Activated CD4-positive, alpha-beta T cell treated with anti-CD3 and anti-CD28 coated beads for 48 hours (primary cell): ENCODE measurements around the gene GLDC.
"Not testable (repeated sequence)": the region's sequence is repeated elsewhere in the genome, so short reads cannot be mapped to it uniquely, and the experiment has no call there.

Experiments used
- DNase-seq: peaks from one replicate; pipeline ENCODE4 v3.0.0-alpha.2; 2020

Gene GLDC

DNA sequence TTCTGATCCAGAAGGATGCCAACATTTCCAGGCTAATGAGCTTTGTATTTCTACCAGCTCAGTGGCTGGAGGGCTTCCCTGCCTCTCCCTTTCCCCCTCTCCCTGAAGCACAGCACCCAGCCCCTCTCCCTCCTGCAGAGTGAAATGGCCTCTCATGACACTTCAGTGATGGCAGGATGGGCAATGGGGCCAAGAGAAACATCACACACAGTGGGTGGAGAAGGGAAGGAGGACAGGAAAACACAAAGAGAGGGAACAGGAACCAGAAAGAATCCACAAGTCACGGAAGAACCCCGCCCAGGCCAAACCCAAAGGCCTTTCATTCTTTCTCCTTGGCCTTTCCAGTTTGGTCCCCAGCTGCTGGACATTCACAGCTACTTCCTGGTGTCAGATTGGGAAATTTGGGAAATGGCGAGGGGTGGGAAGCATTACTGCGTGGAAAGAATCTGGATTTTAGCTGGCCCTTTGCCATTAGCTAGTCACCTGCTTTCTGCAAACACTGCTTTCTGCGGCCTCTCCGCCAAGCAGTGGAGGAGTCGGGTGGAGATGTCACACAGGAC is 82.6 kb downstream of the GLDC start:
- no peak for DNase-seq

DNA sequence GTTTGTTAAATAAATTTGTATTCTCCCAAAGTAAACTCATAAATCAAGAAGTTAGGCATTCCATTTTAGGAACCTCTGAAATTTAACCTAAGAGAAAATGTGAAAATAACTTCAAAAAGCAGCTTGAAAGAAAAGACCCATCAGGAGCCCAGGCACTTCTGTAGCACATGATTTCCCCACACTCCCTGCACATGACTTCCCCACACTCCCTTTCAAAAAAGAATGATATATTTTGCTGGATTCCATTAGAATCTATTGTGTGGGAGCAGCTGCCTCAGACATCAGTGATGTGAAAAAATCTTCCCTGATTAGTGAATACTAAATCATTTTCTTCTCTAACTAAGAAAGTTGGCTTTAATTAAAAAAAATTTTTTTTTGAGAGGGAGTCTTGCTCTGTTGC is 83.3 kb downstream of the GLDC start:
- DNase-seq, result no peak

DNA sequence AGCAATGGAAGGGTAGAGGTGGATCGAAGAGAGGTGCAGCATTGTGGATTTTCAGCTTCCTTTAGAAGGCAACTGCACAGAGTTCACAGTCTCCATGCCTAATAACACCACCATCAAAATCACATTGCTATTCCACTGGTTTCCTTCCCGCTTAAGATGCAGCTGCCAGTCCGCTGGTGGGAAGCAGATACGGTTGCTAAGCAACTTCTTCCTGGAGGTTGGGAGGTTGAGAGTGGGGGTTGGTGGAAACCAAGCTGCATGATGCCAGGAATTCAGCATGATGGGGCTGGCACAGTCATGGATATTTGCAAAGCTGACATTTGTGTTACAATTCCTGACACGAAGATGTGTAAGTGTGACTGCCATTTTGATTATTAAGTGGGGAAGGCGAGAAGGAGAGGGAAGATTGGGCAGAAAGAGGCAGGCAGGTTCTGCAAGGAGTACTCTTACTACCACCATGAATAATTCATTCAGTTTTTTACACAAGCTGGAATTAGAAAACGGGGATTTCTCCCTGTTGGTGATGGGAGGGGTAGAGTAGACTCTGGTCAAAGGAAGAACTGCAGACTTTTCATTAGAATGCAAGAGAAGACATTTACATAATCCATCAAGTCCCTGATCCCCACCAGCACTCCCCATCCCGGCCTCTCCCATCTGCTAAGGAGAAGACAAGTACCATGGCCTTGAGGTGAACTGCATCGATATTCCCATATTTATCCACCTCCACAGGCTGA is 87.5 kb downstream of the GLDC start:
- DNase-seq, result no peak

DNA sequence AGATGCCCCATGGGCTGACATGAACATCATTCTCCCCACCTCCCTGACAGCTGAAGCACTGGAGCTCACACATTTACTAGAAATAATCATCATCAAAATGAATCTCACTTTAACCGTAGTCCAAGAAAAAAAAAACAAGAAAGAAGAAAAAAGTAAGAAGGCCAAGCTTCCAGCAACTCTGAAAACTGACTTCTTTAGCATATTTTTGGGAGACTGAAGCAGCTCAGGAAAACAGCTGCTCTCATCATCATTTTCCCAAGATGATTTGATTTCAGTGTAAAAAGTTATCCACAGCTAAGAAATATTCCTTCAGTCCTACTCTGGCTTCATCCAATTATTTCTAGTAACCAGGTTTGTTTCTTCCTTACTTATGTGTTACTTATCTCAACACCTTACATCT is 91.7 kb downstream of the GLDC start:
- DNase-seq, result no peak

DNA sequence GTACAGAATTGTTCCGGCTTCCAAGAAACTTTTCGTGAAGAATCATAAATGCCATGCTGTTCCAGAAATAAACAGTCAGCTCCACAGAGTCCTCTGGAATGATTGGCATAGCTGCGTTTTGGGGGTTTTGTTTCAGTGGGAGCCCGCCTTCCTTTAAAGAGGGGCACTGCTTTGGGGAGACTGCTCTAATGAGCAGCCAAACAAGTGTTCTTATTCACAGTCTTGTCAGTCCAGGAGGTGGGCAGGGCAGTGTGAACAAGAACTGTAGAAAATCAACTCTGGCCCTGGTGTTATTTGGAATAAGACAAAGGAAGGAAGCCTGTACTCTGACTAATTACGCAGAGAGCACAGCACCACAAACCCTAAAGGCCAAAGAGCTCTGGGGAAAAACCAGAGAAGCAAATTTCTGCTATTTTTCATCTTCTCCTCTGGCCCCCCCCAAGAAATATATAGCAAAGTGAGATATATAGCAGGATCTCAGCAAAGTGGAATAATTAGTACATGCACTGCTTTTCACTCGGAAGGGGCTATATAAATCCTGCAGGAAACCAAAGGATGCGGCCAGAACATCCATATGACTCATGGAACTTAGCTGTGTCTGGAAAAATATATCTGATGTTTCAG is 92.9 kb downstream of the GLDC start:
- no peak for DNase-seq

DNA sequence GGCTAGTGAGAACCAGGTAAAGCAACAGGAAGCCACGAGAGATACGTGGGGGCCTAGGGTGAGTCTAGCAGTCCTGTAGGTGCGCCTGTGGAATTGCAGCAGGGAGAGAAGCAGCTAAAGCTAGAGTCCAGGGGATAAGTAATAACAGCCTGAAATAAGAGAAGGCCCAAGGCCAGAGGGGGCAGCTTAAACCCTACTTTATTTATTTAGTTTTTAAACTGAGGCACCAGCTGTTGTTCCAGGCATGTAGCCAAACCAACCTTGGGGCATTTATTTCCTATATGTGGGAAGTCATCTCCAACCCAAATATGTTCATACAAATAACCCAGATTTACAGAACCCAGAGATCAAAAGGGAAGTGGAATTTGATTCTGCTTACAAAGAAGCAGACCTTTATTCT is 93.5 kb downstream of the GLDC start:
- no peak for DNase-seq

DNA sequence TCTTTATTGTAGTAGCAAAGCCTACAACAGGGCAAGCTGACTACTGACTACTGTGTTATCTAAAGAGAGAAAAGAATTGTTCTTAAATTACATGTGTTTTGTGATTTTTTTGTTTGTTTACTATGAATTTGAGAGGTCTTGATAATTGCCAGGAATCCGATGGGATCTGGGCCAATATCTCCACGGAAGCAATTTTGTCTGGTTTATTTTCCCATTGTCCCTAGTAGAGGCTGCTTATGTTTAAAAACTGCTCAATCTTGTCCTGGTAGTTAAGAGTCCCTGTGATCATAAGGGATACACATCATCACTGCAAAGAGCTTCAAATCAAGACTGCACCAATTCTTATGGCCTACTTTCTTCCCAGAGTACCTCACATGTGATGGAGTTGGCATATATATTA is 94.4 kb downstream of the GLDC start:
- DNase-seq, result no peak

DNA sequence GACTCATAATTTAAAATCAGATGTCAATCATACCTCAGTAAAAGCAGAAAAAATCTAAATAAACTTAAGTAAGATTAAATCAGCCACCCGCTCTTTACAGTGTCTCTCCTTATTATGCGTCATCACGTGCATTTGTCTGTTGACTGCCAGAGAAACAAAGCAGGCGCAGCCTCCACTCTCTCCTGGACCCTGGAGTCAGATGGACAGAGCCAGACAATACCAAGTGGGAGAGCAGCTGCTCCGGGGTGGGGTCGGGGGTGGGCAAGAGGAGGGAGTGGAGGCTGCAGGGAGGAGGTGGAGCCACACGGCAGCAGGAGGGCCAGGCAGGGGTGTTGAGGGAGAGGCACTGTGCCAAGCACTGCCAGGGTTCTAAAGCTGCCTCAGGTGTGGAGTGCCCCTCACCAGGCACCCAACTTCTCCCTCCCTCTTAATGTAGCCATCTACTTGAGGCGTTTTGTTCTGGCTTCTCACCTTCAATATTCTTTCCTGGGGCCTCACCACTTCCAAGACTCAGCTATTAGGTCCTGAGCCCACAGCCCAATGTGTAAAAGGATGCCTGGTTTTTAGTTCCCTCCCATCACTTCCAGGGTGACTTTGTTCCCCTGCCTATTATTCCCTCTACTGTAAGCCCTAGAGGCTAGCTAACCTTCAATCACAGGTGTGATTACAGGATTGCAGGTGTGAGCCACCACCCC is 96.3 kb downstream of the GLDC start:
- DNase-seq, result no peak

DNA sequence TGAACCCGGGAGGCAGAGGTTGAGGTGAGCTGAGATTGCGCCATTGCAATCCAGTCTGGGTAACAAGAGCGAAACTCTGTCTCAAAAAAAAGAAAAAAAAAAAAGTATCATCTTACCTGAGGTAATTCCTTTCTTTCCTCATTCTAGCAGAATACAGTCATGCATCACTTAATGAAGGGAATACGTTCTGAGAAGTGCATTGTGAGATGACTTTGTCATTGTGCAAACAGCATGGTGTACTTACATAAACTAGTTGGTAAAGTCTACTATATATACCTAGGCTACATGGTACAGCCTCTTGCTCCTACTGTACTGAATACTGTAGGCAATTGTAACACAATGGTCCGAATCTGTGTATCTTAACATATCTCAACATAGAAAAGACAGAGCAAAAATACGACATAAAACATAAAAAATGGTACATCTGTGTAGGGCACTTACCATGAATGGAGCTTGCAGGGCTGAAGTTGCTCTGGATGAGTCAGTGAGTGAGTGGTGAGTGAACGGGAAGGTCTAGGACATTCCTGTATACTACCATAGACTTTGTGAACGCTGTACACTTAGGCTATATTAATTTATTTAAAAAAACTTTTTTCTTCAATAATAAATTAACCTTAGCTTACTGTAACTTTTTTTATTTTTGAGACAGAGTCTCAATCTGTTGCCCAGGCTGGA is 100.4 kb downstream of the GLDC start:
- DNase-seq, result no peak

DNA sequence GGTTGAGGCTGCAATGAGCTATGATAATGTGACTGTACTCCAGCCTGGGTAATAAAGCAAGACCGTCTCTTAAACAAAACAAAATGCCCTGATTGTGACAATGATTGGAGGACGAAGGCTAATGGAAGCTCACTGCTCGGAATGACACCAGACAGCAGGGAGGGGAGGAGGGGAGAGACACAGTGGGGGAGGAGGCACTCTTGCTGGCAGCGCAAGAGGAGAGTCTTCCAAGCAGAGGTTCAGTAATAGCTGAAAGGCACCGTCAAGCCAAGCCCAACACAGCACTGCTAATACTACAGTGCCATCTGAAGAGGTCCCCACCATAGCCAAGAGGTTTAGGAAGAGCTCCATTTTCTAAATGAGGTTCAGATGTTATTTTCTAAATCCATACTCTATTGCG is 102.3 kb downstream of the GLDC start:
- no peak for DNase-seq

DNA sequence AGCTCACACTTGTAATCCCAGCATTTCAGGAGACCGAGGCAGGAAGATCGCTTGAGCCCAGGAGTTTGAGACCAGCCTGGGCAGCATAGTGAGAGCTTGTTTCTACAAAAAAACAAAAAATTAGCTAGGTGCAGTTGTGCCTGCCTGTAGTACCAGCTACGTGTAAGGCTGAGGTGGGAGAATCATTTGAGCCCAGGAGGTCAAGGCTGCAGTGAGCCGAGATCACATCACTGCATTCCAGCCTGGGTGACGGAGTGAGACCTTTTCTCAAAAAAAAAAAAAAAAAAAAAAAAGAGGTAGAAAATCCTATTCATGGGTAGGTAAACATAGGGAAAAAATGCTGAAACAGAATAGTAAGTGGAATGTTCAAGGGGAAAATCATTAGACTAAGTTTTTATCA is 102.9 kb downstream of the GLDC start:
- DNase-seq, result not testable (repeated sequence)

DNA sequence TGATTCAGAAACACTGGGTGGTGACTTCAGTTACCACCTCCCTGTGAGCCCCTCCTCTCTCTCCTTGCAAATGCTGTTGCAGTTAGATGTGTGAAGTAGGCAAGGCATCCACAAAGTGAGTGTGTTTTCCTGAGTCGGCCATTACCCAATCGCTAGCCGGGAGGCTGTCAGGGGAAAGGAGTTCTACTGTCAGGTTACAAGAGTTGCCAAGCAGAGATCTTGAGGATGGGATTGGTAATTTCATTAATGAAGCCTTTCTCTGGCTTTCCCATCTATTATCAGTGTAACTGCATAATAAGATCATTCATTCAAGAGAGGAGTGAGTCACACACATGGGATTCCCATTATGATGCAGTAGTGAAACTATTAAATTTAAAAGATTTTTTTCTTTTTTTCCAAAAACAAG is 106.9 kb downstream of the GLDC start:
- no peak for DNase-seq

DNA sequence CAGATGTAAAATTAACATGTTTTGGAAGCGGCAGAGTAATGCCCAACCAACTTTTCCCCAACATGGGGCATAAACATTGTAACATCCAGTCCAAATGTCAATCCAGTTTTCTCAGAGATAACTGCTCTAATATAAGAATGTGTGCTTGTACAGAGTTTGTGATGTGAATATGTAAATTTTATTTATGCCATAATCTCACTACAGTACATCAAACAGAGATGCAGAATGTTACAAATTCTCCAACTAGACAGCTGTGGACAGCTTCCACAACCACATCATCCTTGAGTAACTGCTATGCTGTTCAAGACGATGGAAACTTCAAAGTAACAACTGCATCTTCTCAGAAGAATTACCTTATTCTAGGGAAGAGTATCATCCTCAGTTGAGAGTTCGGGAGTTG is 109.9 kb downstream of the GLDC start:
- DNase-seq, result no peak

DNA sequence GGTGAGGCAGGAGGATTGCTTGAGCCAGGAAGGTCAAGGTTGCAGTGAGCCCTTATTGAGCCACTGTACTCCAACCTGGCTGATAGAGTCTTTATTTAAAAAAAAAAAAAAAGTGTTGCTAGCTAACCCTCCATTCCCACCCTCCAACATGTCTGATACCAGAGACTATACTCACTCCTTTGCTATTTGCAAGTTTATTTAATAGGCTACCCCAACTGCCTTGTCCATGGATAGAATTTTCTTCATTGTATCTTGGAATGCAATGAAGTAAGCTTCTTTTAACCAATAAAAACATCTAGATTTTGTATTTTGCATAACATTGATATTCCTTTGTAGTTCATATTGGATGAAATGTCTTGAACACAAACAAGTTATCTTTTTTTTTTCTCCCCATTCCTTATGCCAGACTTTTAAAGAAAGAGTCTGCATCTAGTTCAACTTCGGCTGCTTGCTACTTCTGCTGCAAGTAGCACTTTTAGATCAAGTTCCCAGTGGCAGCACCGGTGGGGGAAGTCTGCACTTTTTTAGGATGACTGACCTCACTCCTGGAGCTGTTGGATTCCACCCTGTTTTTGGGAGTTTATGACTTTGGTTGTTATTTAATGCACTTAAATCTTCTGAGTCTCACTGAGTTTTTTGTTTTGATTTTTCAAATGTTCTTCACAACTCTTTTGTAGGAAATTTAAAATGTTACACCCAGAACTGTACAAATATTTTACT is 120.0 kb downstream of the GLDC start:
- DNase-seq, result no peak

DNA sequence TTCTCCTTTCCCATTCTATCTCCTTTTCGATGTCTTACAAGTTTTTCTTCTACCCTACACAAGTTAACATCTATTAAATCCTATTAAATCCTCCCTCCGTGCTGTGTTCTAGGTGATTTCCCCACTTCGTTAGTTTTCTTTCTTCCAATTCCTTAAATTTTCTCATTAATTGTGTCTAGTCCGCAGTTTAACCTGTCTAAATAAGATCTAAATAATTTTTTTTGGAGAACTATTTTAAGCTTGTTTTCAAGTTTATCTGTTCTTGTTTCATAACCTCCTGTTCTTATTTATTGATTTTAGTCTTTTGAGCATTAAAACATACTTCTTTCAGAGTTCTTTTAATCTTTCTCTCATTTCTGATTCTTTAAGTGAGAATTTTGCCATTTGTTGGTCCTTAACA is 123.3 kb downstream of the GLDC start:
- no peak for DNase-seq

DNA sequence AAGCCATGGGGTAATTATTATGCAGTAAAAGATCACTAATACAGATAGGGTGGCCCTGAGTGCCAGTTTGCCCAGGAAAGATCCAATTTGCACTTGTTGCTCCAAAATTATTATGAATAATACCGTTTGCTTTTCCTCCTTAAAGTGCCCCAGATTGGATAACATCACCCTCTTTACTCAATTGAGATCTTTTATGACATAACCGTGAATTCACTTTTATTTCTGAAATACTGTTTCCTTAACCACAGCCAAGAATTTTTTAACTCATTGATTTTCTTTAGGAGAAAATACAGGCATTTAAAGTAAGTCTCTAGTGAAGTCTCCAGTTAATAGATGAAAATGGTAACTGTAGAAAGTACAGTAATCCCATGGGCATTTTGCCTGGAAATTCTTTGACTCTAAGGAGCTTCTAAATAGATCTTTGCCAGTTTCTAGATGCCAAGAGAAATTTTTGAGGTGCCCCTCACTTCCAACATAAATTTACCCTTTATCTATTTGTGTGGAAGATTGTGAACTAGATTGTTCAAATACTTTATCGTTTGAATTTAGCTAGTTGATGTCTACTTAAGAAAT is 133.4 kb downstream of the GLDC start:
- DNase-seq, result no peak

DNA sequence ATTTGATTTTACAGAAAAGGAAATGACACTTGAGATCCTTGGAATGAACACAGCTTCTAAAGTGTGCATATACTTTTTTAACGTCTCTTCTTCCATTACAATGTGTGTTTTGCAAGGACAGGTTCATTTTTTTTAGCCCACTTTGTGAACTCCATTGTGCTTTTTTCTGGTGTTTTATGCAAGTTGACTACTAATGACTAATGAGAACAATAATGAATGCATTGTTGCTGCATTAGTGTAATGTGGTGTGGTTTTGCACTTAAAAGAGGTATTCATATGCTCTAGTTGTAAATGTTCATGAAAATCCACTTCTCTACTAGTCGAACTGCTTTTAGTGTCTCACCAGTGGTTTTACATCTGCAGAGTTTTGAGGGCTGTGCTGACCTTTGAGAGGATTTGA is 139.0 kb downstream of the GLDC start:
- no peak for DNase-seq

DNA sequence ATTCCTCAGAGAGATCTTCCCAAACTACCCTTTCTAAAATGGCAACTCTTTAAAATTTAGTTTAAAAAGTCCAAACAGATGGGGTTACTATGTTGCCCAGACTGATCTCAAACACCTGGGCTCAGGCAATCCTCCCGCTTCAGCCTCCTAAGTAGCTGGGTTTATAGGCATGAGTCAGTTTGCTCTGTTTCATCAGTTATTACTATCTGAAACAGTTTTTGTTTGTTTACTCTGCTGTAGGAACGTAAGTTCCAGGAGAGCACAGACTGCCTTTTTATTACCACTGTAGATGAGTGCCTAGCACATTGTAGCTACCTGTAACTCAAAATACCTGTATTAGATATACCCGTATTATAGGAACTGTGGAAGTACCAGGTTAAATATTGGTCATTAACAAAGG is 143.1 kb downstream of the GLDC start:
- no peak for DNase-seq

DNA sequence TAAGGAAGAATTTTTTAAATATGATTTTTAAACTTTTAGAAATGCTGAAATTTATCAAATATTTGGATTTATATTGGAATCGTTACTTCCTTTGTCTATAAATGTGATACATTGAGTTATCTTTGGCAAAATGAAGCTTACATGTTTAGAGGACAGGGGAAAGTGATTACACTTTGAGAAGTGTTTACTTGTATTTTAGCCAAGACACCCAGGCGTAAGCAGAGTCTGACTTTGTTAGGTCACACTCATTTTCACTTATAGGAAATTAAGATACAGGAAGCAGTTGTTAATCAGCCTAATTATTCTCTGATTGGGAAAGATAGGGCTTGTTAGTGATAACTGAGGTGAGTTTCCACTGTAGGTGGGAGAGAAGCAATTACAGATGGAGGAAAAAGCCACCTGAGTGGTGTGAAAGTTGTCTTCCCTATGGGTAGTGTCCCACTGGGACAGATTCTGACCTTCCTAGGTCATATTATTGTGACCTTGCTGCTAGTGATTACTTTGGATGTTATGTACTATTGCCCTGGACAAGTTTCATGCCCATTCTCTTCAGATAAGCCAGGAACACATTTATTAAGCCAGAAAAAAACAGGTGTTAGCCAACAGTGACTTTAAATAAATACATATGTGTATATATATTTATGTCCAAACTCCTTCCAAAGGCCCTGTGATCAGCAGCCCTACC is 143.9 kb downstream of the GLDC start:
- DNase-seq, result no peak

DNA sequence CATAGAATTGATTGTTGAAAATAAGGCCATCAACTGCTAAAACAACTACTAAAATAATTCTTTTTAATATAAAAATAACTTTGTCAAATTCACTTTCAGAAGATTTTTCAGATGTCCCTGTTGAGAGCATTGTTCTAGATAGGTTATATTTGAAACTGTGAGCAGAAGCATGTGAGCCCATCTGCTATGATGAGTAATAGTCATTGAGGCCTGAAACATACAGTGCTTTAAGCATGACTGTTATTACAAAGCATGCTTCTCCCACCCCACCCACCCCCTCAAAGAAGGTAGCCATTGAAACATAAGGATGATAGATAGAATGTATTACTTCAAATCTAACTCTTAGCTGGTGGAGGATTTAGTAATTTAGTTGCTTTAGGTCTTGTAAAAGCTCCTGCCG is 146.5 kb downstream of the GLDC start:
- DNase-seq, result no peak

DNA sequence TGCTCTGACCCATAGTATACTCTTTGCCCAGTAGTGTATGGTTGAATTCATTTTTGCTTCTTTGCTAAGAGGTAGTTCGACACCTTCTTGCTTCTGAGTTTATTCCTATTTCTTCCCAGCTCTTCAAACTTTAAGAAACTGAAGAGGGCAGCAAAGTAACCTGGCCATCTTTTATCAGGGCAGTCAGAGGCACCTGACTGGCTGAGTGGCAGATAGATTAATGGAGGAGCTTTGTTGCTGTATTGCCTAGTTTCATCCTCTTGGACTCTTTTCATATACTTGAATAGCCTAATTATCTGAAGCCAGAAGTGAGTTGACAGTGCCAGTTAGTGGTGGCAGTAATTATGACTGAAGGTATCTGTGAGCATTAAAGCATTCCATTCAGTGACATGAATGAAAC is 150.1 kb downstream of the GLDC start:
- no peak for DNase-seq

DNA sequence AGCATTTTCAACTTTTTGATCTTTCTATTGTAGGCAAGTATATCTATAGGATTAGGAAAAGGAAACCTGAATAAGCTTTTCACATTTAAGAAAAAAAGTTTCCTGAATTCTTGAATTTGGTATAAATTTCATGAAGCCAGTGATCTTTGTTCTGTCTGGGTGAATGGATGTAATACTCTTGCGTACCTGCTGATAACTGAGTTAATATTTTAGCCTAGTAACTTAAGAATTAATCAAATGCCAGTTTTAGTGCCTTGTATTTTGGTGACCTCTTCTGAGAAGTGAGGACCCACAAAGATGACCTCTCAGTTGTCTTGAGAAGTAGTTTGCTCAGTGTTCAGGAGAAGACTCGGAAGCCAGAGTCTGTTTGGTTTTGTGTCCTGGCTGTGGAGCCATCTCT is 154.7 kb downstream of the GLDC start:
- DNase-seq, result no peak
